MCF 10A (cell line): ENCODE results near the gene GNAI2. TPM values are rescaled to one million over a fixed set of nuclear protein-coding genes. Genes with fewer than 3 reads are reported as not detected.
A peak's percentile ranks its signal among the peaks of the same experiment; 100 is the strongest.

Experiments used
- Bru-seq: library from RNA; stranded (reverse); fragments of 400-500 nt; gene quantifications from one replicate; lab custom pipeline; 2021; lab: Mats Ljungman, UMichigan
- BruChase-seq, 2 experiments: library from RNA; stranded (reverse); fragments of 400-500 nt; gene quantifications; one replicate each; lab custom pipeline; 2021; lab: Mats Ljungman, UMichigan
- BruUV-seq: library from RNA; stranded (reverse); fragments of 400-500 nt; replicated peaks from 2 replicates; lab custom pipeline; 2021; lab: Mats Ljungman, UMichigan
- CTCF ChIA-PET: fragments of 300-600 bp; sonication (Branson Sonifier 250); formaldehyde crosslinking; extraction: SDS; loops from one replicate; lab custom pipeline; 2021; ENCODE audit warnings: antibody characterized with exemption, inconsistent platforms; lab: Yijun Ruan, JAX
- POLR2A ChIA-PET: fragments of 300-600, 350-650 bp; sonication (Branson Sonifier 250); formaldehyde crosslinking; extraction: SDS; loops from one replicate; lab custom pipeline; 2020; ENCODE audit warnings: antibody characterized with exemption, inconsistent platforms; lab: Yijun Ruan, JAX
- DNase-seq: peaks from one replicate; pipeline ENCODE4 v3.0.0-alpha.2; 2018; ENCODE audit not compliant: unreplicated experiment
- H3K27ac Mint-ChIP-seq: one replicate; pipeline ENCODE4 v1.8.0; 2022; ENCODE audit warnings: mild to moderate bottlenecking, low read depth, mixed read lengths; ENCODE audit not compliant: unreplicated experiment
- H3K27me3 Mint-ChIP-seq: one replicate; pipeline ENCODE4 v1.8.0; 2022; ENCODE audit warnings: mixed read lengths; ENCODE audit not compliant: insufficient read depth, unreplicated experiment
- H3K36me3 Mint-ChIP-seq: one replicate; pipeline ENCODE4 v1.8.0; 2022; ENCODE audit warnings: mild to moderate bottlenecking, moderate library complexity, mixed read lengths; ENCODE audit not compliant: insufficient read depth, unreplicated experiment
- H3K4me1 Mint-ChIP-seq: one replicate; pipeline ENCODE4 v1.8.0; 2022; ENCODE audit warnings: mixed read lengths; ENCODE audit not compliant: insufficient read depth, unreplicated experiment
- H3K4me3 Mint-ChIP-seq: one replicate; pipeline ENCODE4 v1.8.0; 2022; ENCODE audit warnings: mild to moderate bottlenecking, moderate library complexity, mixed read lengths; ENCODE audit not compliant: unreplicated experiment
- H3K9me3 Mint-ChIP-seq: one replicate; pipeline ENCODE4 v1.8.0; 2022; ENCODE audit warnings: mixed read lengths; ENCODE audit not compliant: unreplicated experiment
- CTCF ChIP-seq: fragments of 200-600 bp; IDR thresholded peaks from one replicate; pipeline ENCODE4 v1.8.0; 2022; ENCODE audit warnings: antibody characterized with exemption, mild to moderate bottlenecking; ENCODE audit not compliant: unreplicated experiment
- intact Hi-C: fragments of 100-400 bp; cut with micrococcal nuclease; formaldehyde crosslinking; loops from 2 replicates; pipeline ENCODE4 v1.14.1; 2022
- long read RNA-seq: library from polyadenylated mRNA; stranded (forward); transcript quantifications from one replicate; pipeline ENCODE4 v2.0.0, GENCODE V29; 2022
- total RNA-seq: library from RNA; stranded (reverse); gene quantifications from 2 replicates; pipeline ENCODE4 v1.2.3, GENCODE V29; 2022

GNAI2 gene
- total RNA-seq (122 and 123 TPM in 2 replicates), Bru-seq, nascent RNA (percentile 59 among the genes with signal in this experiment), BruChase-seq, experiment 1, labeled RNA remaining after a 6-hour chase (percentile 82 among the genes with signal in this experiment), BruChase-seq, experiment 2, labeled RNA remaining after a 2-hour chase (percentile 71 among the genes with signal in this experiment)
- long read RNA-seq, transcript GNAI2-203 (9 exons, 2,407 nt): minor isoform, 7 of 199 reads
- long read RNA-seq, transcript GNAI2-202 (9 exons, 2,464 nt): major isoform, 158 of 199 reads
- long read RNA-seq, partial matches to known transcripts: 17 of 199 reads
- long read RNA-seq, other reads (novel, unspliced or antisense): 10 of 199 reads

- POLR2A ChIA-PET: interaction anchor here (0.6 to 4.8 kb wide), 28 partner anchors 9 to 1388 kb away, joined by 3 to 102 read pairs (median 4); partner anchors contain the start of genes GMPPB, HYAL3, IFRD2 and NAA80
- peaks cover 46% of the 10 kb centered on the region for H3K4me1 Mint-ChIP-seq
- peaks cover 19% of the 10 kb centered on the region for H3K36me3 Mint-ChIP-seq
- intact Hi-C loops: loop anchor here (1.0 kb wide), 1 partner anchor 10 kb away; no protein-coding TSS in a partner anchor
- no TSS peak for BruUV-seq
- no peak for TF ChIP-seq CTCF
- DNase-seq: peak; percentile 99
- no peaks in the 10 kb centered on the region for H3K9me3 Mint-ChIP-seq
- CTCF ChIA-PET: interaction anchor here (0.6 to 4.3 kb wide), 6 partner anchors 8 to 38 kb away, joined by 3 to 36 read pairs (median 6); no protein-coding TSS in a partner anchor
- peak within 1 kb of the TSS; percentile 98 for H3K4me3 Mint-ChIP-seq
- no peaks in the 10 kb centered on the region for H3K27me3 Mint-ChIP-seq
- peak within 1 kb of the TSS; percentile 83 for H3K27ac Mint-ChIP-seq
Measured at GRCh38 chr3:50235716-50236483, at the start of gene GNAI2. Gene GNAI2, plus strand, starts transcription at chr3:50236204. Its CDS starts 132 bp downstream, at chr3:50236336.

DNA sequence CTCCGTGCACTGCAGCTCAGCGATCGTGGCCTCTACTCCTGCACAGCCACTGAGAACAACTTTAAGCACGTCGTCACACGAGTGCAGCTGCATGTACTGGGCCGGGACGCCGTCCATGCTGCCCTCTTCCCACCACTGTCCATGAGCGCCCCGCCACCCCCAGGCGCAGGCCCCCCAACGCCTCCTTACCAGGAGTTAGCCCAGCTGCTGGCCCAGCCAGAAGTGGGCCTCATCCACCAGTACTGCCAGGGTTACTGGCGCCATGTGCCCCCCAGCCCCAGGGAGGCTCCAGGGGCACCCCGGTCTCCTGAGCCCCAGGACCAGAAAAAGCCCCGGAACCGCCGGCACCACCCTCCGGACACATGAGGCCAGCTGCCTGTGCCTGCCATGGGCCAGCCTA lies 48.3 kb upstream of the GNAI2 start:
- Mint-ChIP-seq H3K27me3 (no peaks in the 10 kb centered on the region), H3K27ac (no peak overlapping the region), H3K4me3 (no peak overlapping the region), H3K4me1 (no peaks in the 10 kb centered on the region), H3K36me3 (peaks cover 52% of the 10 kb centered on the region), H3K9me3 (no peaks in the 10 kb centered on the region)
- no peak for DNase-seq
- CTCF ChIA-PET: interaction anchor here (1.0 to 16.0 kb wide), 3 partner anchors 12 to 66 kb away, joined by 3 to 245 read pairs (median 209); no protein-coding TSS in a partner anchor
- BruUV-seq: no TSS peak
- intact Hi-C loops: no loop called here
- POLR2A ChIA-PET: interaction anchor here (0.6 to 5.0 kb wide), 3 partner anchors 10 to 1786 kb away, joined by 4 to 48 read pairs (median 4); no protein-coding TSS in a partner anchor
- TF ChIP-seq CTCF: no peak

DNA sequence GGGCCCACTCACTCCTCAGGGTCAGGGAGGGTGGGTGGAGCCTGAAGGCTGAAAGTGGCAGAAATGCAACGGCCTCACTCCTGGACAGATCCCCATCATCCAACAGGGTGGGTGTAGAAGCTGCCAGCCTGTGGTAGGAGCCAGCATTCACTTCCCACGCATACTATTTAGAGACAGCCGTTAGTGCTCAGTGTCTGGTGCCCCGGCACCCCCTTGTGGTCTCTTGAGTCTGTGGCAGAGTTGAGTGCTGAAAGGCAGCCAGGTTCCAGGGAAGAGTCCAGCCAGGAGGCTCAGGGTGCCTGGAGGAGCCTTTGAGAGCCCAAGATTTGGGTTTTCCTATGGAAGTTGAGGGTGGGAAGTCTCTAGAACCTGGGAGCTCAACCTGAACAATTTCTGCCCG lies 46.7 kb upstream of the GNAI2 start:
- H3K9me3 Mint-ChIP-seq: no peaks in the 10 kb centered on the region
- no peaks in the 10 kb centered on the region for H3K27me3 Mint-ChIP-seq
- peaks cover 38% of the 10 kb centered on the region for H3K36me3 Mint-ChIP-seq
- ChIA-PET POLR2A (interaction anchor here (0.6 to 5.0 kb wide), 7 partner anchors 10 to 72 kb away, joined by 3 to 48 read pairs (median 4); no protein-coding TSS in a partner anchor), CTCF (interaction anchor here (0.6 to 16.0 kb wide), 9 partner anchors 10 to 100 kb away, joined by 3 to 245 read pairs (median 5); no protein-coding TSS in a partner anchor)
- intact Hi-C loops: loop anchor here (1.0 kb wide), 2 partner anchors 34 to 68 kb away; partner anchors contain the start of gene SEMA3F
- H3K4me3 Mint-ChIP-seq: no peak overlapping the region
- peak; percentile 85 for TF ChIP-seq CTCF
- no peaks in the 10 kb centered on the region for H3K4me1 Mint-ChIP-seq
- BruUV-seq: no TSS peak
- DNase-seq: peak; percentile 83
- H3K27ac Mint-ChIP-seq: no peak overlapping the region
